ENCODE measurements around the gene SIK1. TPM values are rescaled to one million over a fixed set of nuclear protein-coding genes. Genes with fewer than 3 reads are reported as not detected.
"Not testable (repeated sequence)": the region's sequence is repeated elsewhere in the genome, so short reads cannot be mapped to it uniquely, and the experiment has no call there.

SIK1 gene
- total and polyA plus RNA-seq, 2 donors (not counting 1 experiment from before 2014, with no cell fraction given) = 0.17 to 0.58 TPM

GRCh38 chr21:43404450-43404849 lies 22.5 kb downstream of the SIK1 start:
- H3K4me2 ChIP-seq (ENCODE audit: extremely low read depth, insufficient read depth, low read length); H3K4me1 ChIP-seq (ENCODE audit: control insufficient read depth, extremely low read depth, insufficient read depth, low read length); H2AFZ ChIP-seq (ENCODE audit: low read length); H4K20me1 ChIP-seq (ENCODE audit: control insufficient read depth, extremely low read depth, insufficient read depth, low read length); H3K4me3 ChIP-seq (replicated peaks in 1 of 4; ENCODE audit: control extremely low read depth in 1 of 4, insufficient read depth in 1 of 4, low read depth in 3 of 4, low read length in 4 of 4); H3K9ac ChIP-seq (ENCODE audit: insufficient read depth, low read length); DNase-seq (ENCODE audit: low read depth in 2 of 2); H3K27me3 ChIP-seq (ENCODE audit: control insufficient read depth, insufficient read depth, low read length); H3K27ac ChIP-seq (ENCODE audit: insufficient read depth, low read length); H3K36me3 ChIP-seq (ENCODE audit: control insufficient read depth, insufficient read depth, low read length); H3K79me2 ChIP-seq (ENCODE audit: control insufficient read depth, insufficient read depth, low read length); H3K9me3 ChIP-seq (ENCODE audit: control insufficient read depth, insufficient read depth, low read depth, low read length): not testable (repeated sequence)

GRCh38 chr21:43403651-43404430 lies 23.1 kb downstream of the SIK1 start:
- H2AFZ ChIP-seq (ENCODE audit: low read length); H3K79me2 ChIP-seq (ENCODE audit: control insufficient read depth, insufficient read depth, low read length); H4K20me1 ChIP-seq (ENCODE audit: control insufficient read depth, extremely low read depth, insufficient read depth, low read length); H3K27me3 ChIP-seq (ENCODE audit: control insufficient read depth, insufficient read depth, low read length); H3K4me1 ChIP-seq (ENCODE audit: control insufficient read depth, extremely low read depth, insufficient read depth, low read length); H3K4me3 ChIP-seq (replicated peaks in 1 of 4; ENCODE audit: control extremely low read depth in 1 of 4, insufficient read depth in 1 of 4, low read depth in 3 of 4, low read length in 4 of 4); H3K27ac ChIP-seq (ENCODE audit: insufficient read depth, low read length); DNase-seq (ENCODE audit: low read depth in 2 of 2); H3K36me3 ChIP-seq (ENCODE audit: control insufficient read depth, insufficient read depth, low read length); H3K4me2 ChIP-seq (ENCODE audit: extremely low read depth, insufficient read depth, low read length); H3K9ac ChIP-seq (ENCODE audit: insufficient read depth, low read length); H3K9me3 ChIP-seq (ENCODE audit: control insufficient read depth, insufficient read depth, low read depth, low read length): not testable (repeated sequence)

GRCh38 chr21:43401125-43401524 lies 25.8 kb downstream of the SIK1 start:
- H3K79me2 ChIP-seq (ENCODE audit: control insufficient read depth, insufficient read depth, low read length); H3K9me3 ChIP-seq (ENCODE audit: control insufficient read depth, insufficient read depth, low read depth, low read length); H3K4me2 ChIP-seq (ENCODE audit: extremely low read depth, insufficient read depth, low read length); H2AFZ ChIP-seq (ENCODE audit: low read length); H3K4me1 ChIP-seq (ENCODE audit: control insufficient read depth, extremely low read depth, insufficient read depth, low read length); DNase-seq (ENCODE audit: low read depth in 2 of 2); H4K20me1 ChIP-seq (ENCODE audit: control insufficient read depth, extremely low read depth, insufficient read depth, low read length); H3K9ac ChIP-seq (ENCODE audit: insufficient read depth, low read length); H3K36me3 ChIP-seq (ENCODE audit: control insufficient read depth, insufficient read depth, low read length); H3K27ac ChIP-seq (ENCODE audit: insufficient read depth, low read length); H3K27me3 ChIP-seq (ENCODE audit: control insufficient read depth, insufficient read depth, low read length); H3K4me3 ChIP-seq (replicated peaks in 1 of 4; ENCODE audit: control extremely low read depth in 1 of 4, insufficient read depth in 1 of 4, low read depth in 3 of 4, low read length in 4 of 4): not testable (repeated sequence)

GRCh38 chr21:43399595-43400015 lies 27.3 kb downstream of the SIK1 start:
- H3K36me3 ChIP-seq (ENCODE audit: control insufficient read depth, insufficient read depth, low read length); H3K27me3 ChIP-seq (ENCODE audit: control insufficient read depth, insufficient read depth, low read length); H3K4me1 ChIP-seq (ENCODE audit: control insufficient read depth, extremely low read depth, insufficient read depth, low read length); H3K9ac ChIP-seq (ENCODE audit: insufficient read depth, low read length); H2AFZ ChIP-seq (ENCODE audit: low read length); H3K9me3 ChIP-seq (ENCODE audit: control insufficient read depth, insufficient read depth, low read depth, low read length); H4K20me1 ChIP-seq (ENCODE audit: control insufficient read depth, extremely low read depth, insufficient read depth, low read length); H3K4me2 ChIP-seq (ENCODE audit: extremely low read depth, insufficient read depth, low read length); DNase-seq (ENCODE audit: low read depth in 2 of 2); H3K27ac ChIP-seq (ENCODE audit: insufficient read depth, low read length); H3K79me2 ChIP-seq (ENCODE audit: control insufficient read depth, insufficient read depth, low read length); H3K4me3 ChIP-seq (replicated peaks in 1 of 4; ENCODE audit: control extremely low read depth in 1 of 4, insufficient read depth in 1 of 4, low read depth in 3 of 4, low read length in 4 of 4): not testable (repeated sequence)

GRCh38 chr21:43399136-43399535 lies 27.8 kb downstream of the SIK1 start:
- H3K9me3 ChIP-seq (ENCODE audit: control insufficient read depth, insufficient read depth, low read depth, low read length); H3K79me2 ChIP-seq (ENCODE audit: control insufficient read depth, insufficient read depth, low read length); H3K27ac ChIP-seq (ENCODE audit: insufficient read depth, low read length): not testable (repeated sequence)

GRCh38 chr21:43398533-43398932 lies 28.4 kb downstream of the SIK1 start:
- H3K27me3 ChIP-seq (ENCODE audit: control insufficient read depth, insufficient read depth, low read length); H3K79me2 ChIP-seq (ENCODE audit: control insufficient read depth, insufficient read depth, low read length); H2AFZ ChIP-seq (ENCODE audit: low read length); H3K36me3 ChIP-seq (ENCODE audit: control insufficient read depth, insufficient read depth, low read length); H3K9ac ChIP-seq (ENCODE audit: insufficient read depth, low read length); DNase-seq (ENCODE audit: low read depth in 2 of 2); H3K4me1 ChIP-seq (ENCODE audit: control insufficient read depth, extremely low read depth, insufficient read depth, low read length); H3K9me3 ChIP-seq (ENCODE audit: control insufficient read depth, insufficient read depth, low read depth, low read length); H3K4me3 ChIP-seq (replicated peaks in 1 of 4; ENCODE audit: control extremely low read depth in 1 of 4, insufficient read depth in 1 of 4, low read depth in 3 of 4, low read length in 4 of 4); H3K27ac ChIP-seq (ENCODE audit: insufficient read depth, low read length); H3K4me2 ChIP-seq (ENCODE audit: extremely low read depth, insufficient read depth, low read length); H4K20me1 ChIP-seq (ENCODE audit: control insufficient read depth, extremely low read depth, insufficient read depth, low read length): not testable (repeated sequence)

More at GRCh38 chr21:43399136-43399535, 27.8 kb downstream of the SIK1 start:
- H3K4me3 ChIP-seq (replicated peaks in 1 of 4; ENCODE audit: control extremely low read depth in 1 of 4, insufficient read depth in 1 of 4, low read depth in 3 of 4, low read length in 4 of 4); H4K20me1 ChIP-seq (ENCODE audit: control insufficient read depth, extremely low read depth, insufficient read depth, low read length); H3K4me2 ChIP-seq (ENCODE audit: extremely low read depth, insufficient read depth, low read length); H3K4me1 ChIP-seq (ENCODE audit: control insufficient read depth, extremely low read depth, insufficient read depth, low read length); H3K27me3 ChIP-seq (ENCODE audit: control insufficient read depth, insufficient read depth, low read length); DNase-seq (ENCODE audit: low read depth in 2 of 2); H3K36me3 ChIP-seq (ENCODE audit: control insufficient read depth, insufficient read depth, low read length); H2AFZ ChIP-seq (ENCODE audit: low read length); H3K9ac ChIP-seq (ENCODE audit: insufficient read depth, low read length): not testable (repeated sequence)

GRCh38 chr21:43398000-43398399 lies 28.9 kb downstream of the SIK1 start:
- H2AFZ ChIP-seq (ENCODE audit: low read length); H3K9ac ChIP-seq (ENCODE audit: insufficient read depth, low read length); H3K27me3 ChIP-seq (ENCODE audit: control insufficient read depth, insufficient read depth, low read length); H3K36me3 ChIP-seq (ENCODE audit: control insufficient read depth, insufficient read depth, low read length); H3K79me2 ChIP-seq (ENCODE audit: control insufficient read depth, insufficient read depth, low read length); H3K4me3 ChIP-seq (replicated peaks in 1 of 4; ENCODE audit: control extremely low read depth in 1 of 4, insufficient read depth in 1 of 4, low read depth in 3 of 4, low read length in 4 of 4); H3K27ac ChIP-seq (ENCODE audit: insufficient read depth, low read length); H3K4me2 ChIP-seq (ENCODE audit: extremely low read depth, insufficient read depth, low read length); DNase-seq (ENCODE audit: low read depth in 2 of 2); H3K4me1 ChIP-seq (ENCODE audit: control insufficient read depth, extremely low read depth, insufficient read depth, low read length); H4K20me1 ChIP-seq (ENCODE audit: control insufficient read depth, extremely low read depth, insufficient read depth, low read length); H3K9me3 ChIP-seq (ENCODE audit: control insufficient read depth, insufficient read depth, low read depth, low read length): not testable (repeated sequence)

Data from fibroblast of lung (primary cell).